Measurements from ENCODE around the gene GDE1.

GRCh38 chr16:19563377-19563776 lies 41.5 kb upstream of the GDE1 start:
- TF ChIP-seq EZH2phosphoT487 (IDR thresholded peaks at IDR 0.05; ENCODE audit: low read depth, severe bottlenecking, unreplicated experiment) (no peak), CTCF (IDR thresholded peaks at IDR 0.05; ENCODE audit: poor library complexity) (no peak), EZH2 (IDR thresholded peaks at IDR 0.05; ENCODE audit: borderline replicate concordance) (no peak)
